ENCODE data around the gene RNF128. TPM values are rescaled to one million over a fixed set of nuclear protein-coding genes. Genes with fewer than 3 reads are reported as not detected.

Gene RNF128
- total and polyA plus RNA-seq, 2 of the 13 experiments (the other 11 are each of a cell fraction or from before 2014, with no cell fraction given): 18.5 to 43.5 TPM

DNA sequence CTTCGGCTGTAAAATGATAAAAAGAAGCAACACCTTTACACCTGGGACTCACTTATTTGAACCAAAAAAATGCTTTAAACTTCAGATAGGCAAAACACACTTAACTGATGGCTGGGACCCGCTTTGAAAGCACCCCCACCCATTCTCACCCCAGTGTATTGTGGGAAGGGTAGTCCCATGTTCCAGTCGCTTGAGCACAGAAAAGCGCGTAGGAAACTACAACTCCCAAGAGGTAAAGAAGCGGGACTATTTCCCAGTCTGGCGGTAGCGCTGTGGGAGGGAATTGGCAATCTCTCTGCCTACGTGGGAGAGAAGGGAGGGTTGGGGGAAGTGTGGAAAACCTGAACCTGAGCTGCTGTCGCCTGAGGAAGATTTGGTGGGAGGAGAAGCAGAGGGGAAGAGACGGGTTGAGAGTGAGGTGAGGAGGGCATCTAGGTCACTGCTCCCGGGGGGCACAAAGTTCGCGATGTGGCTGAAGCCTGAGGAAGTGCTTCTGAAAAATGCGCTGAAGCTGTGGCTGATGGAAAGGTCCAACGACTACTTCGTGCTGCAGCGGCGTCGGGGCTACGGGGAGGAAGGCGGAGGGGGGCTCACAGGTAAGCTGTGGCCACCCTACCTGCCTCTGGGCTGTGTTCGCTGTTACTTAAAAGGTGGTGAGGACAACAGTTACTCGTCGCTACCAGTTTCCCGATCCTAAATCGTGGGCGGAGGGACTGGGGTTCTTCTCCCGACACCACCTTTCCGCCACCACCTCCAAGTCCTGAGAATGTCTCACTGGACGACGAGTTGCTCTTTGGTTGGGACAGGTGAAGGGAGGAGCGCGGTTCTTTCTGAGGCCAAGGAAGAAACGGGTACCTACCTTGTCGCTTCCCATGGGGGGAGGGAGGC is 76.1 kb downstream of the RNF128 start, which contains the start of gene TBC1D8B (continued):
- TF ChIP-seq, protein P1, sequence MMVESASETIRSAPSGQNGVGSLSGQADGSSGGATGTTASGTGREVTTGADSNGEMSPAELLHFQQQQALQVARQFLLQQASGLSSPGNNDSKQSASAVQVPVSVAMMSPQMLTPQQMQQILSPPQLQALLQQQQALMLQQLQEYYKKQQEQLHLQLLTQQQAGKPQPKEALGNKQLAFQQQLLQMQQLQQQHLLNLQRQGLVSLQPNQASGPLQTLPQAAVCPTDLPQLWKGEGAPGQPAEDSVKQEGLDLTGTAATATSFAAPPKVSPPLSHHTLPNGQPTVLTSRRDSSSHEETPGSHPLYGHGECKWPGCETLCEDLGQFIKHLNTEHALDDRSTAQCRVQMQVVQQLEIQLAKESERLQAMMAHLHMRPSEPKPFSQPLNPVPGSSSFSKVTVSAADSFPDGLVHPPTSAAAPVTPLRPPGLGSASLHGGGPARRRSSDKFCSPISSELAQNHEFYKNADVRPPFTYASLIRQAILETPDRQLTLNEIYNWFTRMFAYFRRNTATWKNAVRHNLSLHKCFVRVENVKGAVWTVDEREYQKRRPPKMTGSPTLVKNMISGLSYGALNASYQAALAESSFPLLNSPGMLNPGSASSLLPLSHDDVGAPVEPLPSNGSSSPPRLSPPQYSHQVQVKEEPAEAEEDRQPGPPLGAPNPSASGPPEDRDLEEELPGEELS (CRISPR knock-in tag; IDR thresholded peaks at IDR 0.05): no peak
- no peak for TF ChIP-seq RFX5 (IDR thresholded peaks at IDR 0.05; ENCODE audit: low read depth, low read length)
- TF ChIP-seq ZNF484 (CRISPR knock-in tag; IDR thresholded peaks at IDR 0.05; ENCODE audit: borderline replicate concordance, low read depth): no peak
- TF ChIP-seq ZNF235 (CRISPR knock-in tag; IDR thresholded peaks at IDR 0.05; ENCODE audit: borderline replicate concordance): no peak
- TF ChIP-seq, protein P2, sequence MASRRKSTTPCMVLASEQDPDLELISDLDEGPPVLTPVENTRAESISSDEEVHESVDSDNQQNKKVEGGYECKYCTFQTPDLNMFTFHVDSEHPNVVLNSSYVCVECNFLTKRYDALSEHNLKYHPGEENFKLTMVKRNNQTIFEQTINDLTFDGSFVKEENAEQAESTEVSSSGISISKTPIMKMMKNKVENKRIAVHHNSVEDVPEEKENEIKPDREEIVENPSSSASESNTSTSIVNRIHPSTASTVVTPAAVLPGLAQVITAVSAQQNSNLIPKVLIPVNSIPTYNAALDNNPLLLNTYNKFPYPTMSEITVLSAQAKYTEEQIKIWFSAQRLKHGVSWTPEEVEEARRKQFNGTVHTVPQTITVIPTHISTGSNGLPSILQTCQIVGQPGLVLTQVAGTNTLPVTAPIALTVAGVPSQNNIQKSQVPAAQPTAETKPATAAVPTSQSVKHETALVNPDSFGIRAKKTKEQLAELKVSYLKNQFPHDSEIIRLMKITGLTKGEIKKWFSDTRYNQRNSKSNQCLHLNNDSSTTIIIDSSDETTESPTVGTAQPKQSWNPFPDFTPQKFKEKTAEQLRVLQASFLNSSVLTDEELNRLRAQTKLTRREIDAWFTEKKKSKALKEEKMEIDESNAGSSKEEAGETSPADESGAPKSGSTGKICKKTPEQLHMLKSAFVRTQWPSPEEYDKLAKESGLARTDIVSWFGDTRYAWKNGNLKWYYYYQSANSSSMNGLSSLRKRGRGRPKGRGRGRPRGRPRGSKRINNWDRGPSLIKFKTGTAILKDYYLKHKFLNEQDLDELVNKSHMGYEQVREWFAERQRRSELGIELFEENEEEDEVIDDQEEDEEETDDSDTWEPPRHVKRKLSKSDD (CRISPR knock-in tag; IDR thresholded peaks at IDR 0.05; ENCODE audit: low read depth): no peak
- TF ChIP-seq KLF15 (CRISPR knock-in tag; IDR thresholded peaks at IDR 0.05; ENCODE audit: borderline replicate concordance): no peak
- TF ChIP-seq SIN3A (IDR thresholded peaks at IDR 0.05; ENCODE audit: borderline replicate concordance, low read depth, low read length): 0 out of 2 replicates have a peak, but pooled peaks have one; percentile 62
- no peak for TF ChIP-seq ZBTB42 (CRISPR knock-in tag; IDR thresholded peaks at IDR 0.05)
- TF ChIP-seq, protein P3, sequence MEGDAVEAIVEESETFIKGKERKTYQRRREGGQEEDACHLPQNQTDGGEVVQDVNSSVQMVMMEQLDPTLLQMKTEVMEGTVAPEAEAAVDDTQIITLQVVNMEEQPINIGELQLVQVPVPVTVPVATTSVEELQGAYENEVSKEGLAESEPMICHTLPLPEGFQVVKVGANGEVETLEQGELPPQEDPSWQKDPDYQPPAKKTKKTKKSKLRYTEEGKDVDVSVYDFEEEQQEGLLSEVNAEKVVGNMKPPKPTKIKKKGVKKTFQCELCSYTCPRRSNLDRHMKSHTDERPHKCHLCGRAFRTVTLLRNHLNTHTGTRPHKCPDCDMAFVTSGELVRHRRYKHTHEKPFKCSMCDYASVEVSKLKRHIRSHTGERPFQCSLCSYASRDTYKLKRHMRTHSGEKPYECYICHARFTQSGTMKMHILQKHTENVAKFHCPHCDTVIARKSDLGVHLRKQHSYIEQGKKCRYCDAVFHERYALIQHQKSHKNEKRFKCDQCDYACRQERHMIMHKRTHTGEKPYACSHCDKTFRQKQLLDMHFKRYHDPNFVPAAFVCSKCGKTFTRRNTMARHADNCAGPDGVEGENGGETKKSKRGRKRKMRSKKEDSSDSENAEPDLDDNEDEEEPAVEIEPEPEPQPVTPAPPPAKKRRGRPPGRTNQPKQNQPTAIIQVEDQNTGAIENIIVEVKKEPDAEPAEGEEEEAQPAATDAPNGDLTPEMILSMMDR (CRISPR knock-in tag; IDR thresholded peaks at IDR 0.05): no peak
- TF ChIP-seq, protein P4, sequence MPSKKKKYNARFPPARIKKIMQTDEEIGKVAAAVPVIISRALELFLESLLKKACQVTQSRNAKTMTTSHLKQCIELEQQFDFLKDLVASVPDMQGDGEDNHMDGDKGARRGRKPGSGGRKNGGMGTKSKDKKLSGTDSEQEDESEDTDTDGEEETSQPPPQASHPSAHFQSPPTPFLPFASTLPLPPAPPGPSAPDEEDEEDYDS (CRISPR knock-in tag; IDR thresholded peaks at IDR 0.05): peak; percentile 53; the same call in 1 of the 2 replicates
- 0 out of 2 replicates have a peak, but pooled peaks have one; percentile 52 for TF ChIP-seq YEATS4 (CRISPR knock-in tag; IDR thresholded peaks at IDR 0.05; ENCODE audit: borderline replicate concordance)
- 0 out of 2 replicates have a peak, but pooled peaks have one; percentile 2 for TF ChIP-seq HNF4G (IDR thresholded peaks at IDR 0.05; ENCODE audit: borderline replicate concordance, low read depth, low read length)
- TF ChIP-seq HNF4G (CRISPR knock-in tag; IDR thresholded peaks at IDR 0.05; ENCODE audit: borderline replicate concordance, low read depth): no peak
- TF ChIP-seq TAF1 (CRISPR knock-in tag; IDR thresholded peaks at IDR 0.05): peak; percentile 49; the same call in 1 of the 2 replicates
- TF ChIP-seq NR2C2 (CRISPR knock-in tag; IDR thresholded peaks at IDR 0.05; ENCODE audit: borderline replicate concordance): peak; percentile 49; the same call in 1 of the 2 replicates
- peak; percentile 61 for TF ChIP-seq HNRNPH1 (optimal IDR thresholded peaks at IDR 0.05; ENCODE audit: low read depth, low read length)
- no peak for TF ChIP-seq HNRNPUL1 (IDR thresholded peaks at IDR 0.05; ENCODE audit: low read depth, low read length)
- TF ChIP-seq WIZ (CRISPR knock-in tag; IDR thresholded peaks at IDR 0.05): no peak
- no peak for TF ChIP-seq MZF1 (CRISPR knock-in tag; IDR thresholded peaks at IDR 0.05; ENCODE audit: borderline replicate concordance)
- no peak for TF ChIP-seq ZNF24 (IDR thresholded peaks at IDR 0.05)
- TF ChIP-seq KDM1A (CRISPR knock-in tag; IDR thresholded peaks at IDR 0.05): no peak
- no peak for TF ChIP-seq CHD2 (IDR thresholded peaks at IDR 0.05; ENCODE audit: low read depth, low read length)

All from HepG2 (cell line).